Heart left ventricle (tissue), 13 donors: Measurements from ENCODE around the gene CETP.

ENCODE experiments used
- POLR2A ChIP-seq, 2 donors: fragments of 450-650 bp; IDR thresholded peaks; one replicate each; pipeline ENCODE4 v1.6.1; 2017; ENCODE audit warnings: antibody characterized with exemption in 2 of 2, mild to moderate bottlenecking in 2 of 2, moderate library complexity in 2 of 2
- TF ChIP-seq, protein P1 (sequence below), 12 donors: fragments of 200-600 bp; sonication (generic) in 4 of 12; IDR thresholded peaks; one replicate each; pipeline versions ENCODE4 v1.5.0 to v1.8.0; 2018 to 2022; ENCODE audit warnings: antibody characterized with exemption in 12 of 12, mild to moderate bottlenecking in 5 of 12
- donor health status: ischemic (EF 13 %, LVEDD 7.1; RV severe dilation, severe dysfunction).
- donor health status: DM: no; HTN: yes; CAD: no.
- donor health status: DM: no; HTN: no; CAD: no.
- donor health status: ischemic (EF 25% LVEDD 6.9; RV normal size, moderate dysfunction).
- donor health status: ischemic (EF 25% LVEDD 5.7; RV mildly dilated, moderate dysfunction).
- donor health status: ischemic (EF 35%, LVEDD 5.7; RV mildly dilated, moderate dysfunction).
- donor health status: nonischemic (EF 11% LVEDD 7.7; RV severe dilation, severe dysfunction).
- donor health status: DM: yes; HTN: yes; CAD: no.
- donor health status: PGD.
- donor health status: ischemic (EF 29% LVEDD 5.4; RV normal size, mild dysfunction).
- donor health status: nonischemic (EF 23%, LVEDD 6.1; RV moderate dilation, normal function).

- no peak for TF ChIP-seq POLR2A (IDR thresholded peaks at IDR 0.05)
- TF ChIP-seq, protein P1, sequence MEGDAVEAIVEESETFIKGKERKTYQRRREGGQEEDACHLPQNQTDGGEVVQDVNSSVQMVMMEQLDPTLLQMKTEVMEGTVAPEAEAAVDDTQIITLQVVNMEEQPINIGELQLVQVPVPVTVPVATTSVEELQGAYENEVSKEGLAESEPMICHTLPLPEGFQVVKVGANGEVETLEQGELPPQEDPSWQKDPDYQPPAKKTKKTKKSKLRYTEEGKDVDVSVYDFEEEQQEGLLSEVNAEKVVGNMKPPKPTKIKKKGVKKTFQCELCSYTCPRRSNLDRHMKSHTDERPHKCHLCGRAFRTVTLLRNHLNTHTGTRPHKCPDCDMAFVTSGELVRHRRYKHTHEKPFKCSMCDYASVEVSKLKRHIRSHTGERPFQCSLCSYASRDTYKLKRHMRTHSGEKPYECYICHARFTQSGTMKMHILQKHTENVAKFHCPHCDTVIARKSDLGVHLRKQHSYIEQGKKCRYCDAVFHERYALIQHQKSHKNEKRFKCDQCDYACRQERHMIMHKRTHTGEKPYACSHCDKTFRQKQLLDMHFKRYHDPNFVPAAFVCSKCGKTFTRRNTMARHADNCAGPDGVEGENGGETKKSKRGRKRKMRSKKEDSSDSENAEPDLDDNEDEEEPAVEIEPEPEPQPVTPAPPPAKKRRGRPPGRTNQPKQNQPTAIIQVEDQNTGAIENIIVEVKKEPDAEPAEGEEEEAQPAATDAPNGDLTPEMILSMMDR (IDR thresholded peaks at IDR 0.05) = no peak
These were observed 55.1 kb downstream of the CETP start for GRCh38 chr16:57016831-57017230.
